Loucy (cell line): ENCODE measurements around the gene CHST9.
"Not testable (repeated sequence)": the region's sequence is repeated elsewhere in the genome, so short reads cannot be mapped to it uniquely, and the experiment has no call there.

ENCODE experiments used
- EZH2phosphoT487 ChIP-seq: fragments of 200-600 bp; IDR thresholded peaks from 2 replicates; pipeline ENCODE4 v1.6.1; 2018; ENCODE audit warnings: antibody characterized with exemption, mild to moderate bottlenecking, moderate library complexity, borderline replicate concordance
- TF ChIP-seq, protein P1 (sequence below): fragments of 200-600 bp; sonication (generic); conservative IDR thresholded peaks from 2 replicates; pipeline ENCODE4 v1.5.1; 2014; ENCODE audit warnings: mild to moderate bottlenecking, antibody characterized with exemption, low read length

DNA sequence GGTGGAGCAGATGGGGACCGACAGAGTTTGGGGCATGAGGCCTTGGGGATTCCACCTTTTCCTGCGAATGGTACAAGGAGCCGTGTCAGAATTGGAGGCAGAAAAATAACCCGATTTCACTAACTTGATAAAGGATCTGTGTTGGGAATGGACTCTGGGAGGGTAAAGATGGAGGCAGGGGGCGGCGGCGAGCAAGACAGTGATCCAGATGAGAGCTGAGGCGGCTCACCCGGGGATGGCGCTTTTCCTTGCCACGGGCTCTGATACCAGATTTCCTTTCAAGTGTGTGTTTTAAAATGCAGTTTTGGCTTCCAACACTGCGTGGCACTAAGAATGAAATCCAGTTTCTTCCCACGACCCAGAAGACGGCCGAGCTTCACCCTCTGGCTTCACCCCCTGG is 212.6 kb downstream of the CHST9 start:
- TF ChIP-seq, protein P1, sequence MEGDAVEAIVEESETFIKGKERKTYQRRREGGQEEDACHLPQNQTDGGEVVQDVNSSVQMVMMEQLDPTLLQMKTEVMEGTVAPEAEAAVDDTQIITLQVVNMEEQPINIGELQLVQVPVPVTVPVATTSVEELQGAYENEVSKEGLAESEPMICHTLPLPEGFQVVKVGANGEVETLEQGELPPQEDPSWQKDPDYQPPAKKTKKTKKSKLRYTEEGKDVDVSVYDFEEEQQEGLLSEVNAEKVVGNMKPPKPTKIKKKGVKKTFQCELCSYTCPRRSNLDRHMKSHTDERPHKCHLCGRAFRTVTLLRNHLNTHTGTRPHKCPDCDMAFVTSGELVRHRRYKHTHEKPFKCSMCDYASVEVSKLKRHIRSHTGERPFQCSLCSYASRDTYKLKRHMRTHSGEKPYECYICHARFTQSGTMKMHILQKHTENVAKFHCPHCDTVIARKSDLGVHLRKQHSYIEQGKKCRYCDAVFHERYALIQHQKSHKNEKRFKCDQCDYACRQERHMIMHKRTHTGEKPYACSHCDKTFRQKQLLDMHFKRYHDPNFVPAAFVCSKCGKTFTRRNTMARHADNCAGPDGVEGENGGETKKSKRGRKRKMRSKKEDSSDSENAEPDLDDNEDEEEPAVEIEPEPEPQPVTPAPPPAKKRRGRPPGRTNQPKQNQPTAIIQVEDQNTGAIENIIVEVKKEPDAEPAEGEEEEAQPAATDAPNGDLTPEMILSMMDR = not testable (repeated sequence)
- TF ChIP-seq EZH2phosphoT487 = not testable (repeated sequence)
